ENCODE measurements around the gene CX3CR1. TPM values are rescaled to one million over a fixed set of nuclear protein-coding genes. Genes with fewer than 3 reads are reported as not detected.
A peak's percentile ranks its signal among the peaks of the same experiment; 100 is the strongest.

The CX3CR1 gene
- total and polyA plus RNA-seq, 4 donors, result 0.18 to 6.5 (median 0.72) TPM

GRCh38 chr3:39286771-39287170 is 6.9 kb upstream of the CX3CR1 start:
- WGBS, 2 donors, result 82 to 85% methylated on average over 3 of the region's 3 CpGs
- Histone ChIP-seq H3K36me3 (ENCODE audit: control insufficient read depth in 1 of 2, insufficient read depth in 2 of 2, low read length in 1 of 2) (no peaks in the 10 kb centered on the region), H3K27ac (ENCODE audit: low read depth in 1 of 2, low read length in 2 of 2) (no peak overlapping the region), H3K4me3 (ENCODE audit: low read length in 2 of 2) (no peak overlapping the region), H3K9me3 (ENCODE audit: control insufficient read depth, low read length) (no peaks in the 10 kb centered on the region), H3K27me3 (ENCODE audit: control insufficient read depth in 1 of 2, insufficient read depth in 2 of 2, low read length in 1 of 2) (no peaks in the 10 kb centered on the region), H3K4me1 (ENCODE audit: control insufficient read depth in 1 of 2, insufficient read depth in 2 of 2, low read length in 2 of 2) (no peaks in the 10 kb centered on the region)
- ATAC-seq (ENCODE audit: low FRiP score), result no peak
- no peak for DNase-seq
- intact Hi-C loops (cut with DNase I), result loop anchor here in 1 of 2 donors (5.0 kb wide), 2 partner anchors 94 to 179 kb away; partner anchors contain the start of genes GORASP1, TTC21A and XIRP1

GRCh38 chr3:39285332-39285731 is 5.5 kb upstream of the CX3CR1 start:
- no peaks in the 10 kb centered on the region for H3K4me1 ChIP-seq (ENCODE audit: control insufficient read depth in 1 of 2, insufficient read depth in 2 of 2, low read length in 2 of 2)
- H3K27me3 ChIP-seq (ENCODE audit: control insufficient read depth in 1 of 2, insufficient read depth in 2 of 2, low read length in 1 of 2), result no peaks in the 10 kb centered on the region
- ATAC-seq (ENCODE audit: low FRiP score) (no peak), DNase-seq (no peak)
- H3K27ac ChIP-seq (ENCODE audit: low read depth in 1 of 2, low read length in 2 of 2), result no peak overlapping the region
- H3K9me3 ChIP-seq (ENCODE audit: control insufficient read depth, low read length), result no peaks in the 10 kb centered on the region
- intact Hi-C loops (cut with DNase I), result loop anchor here in 1 of 2 donors (5.0 kb wide), 2 partner anchors 93 to 178 kb away; partner anchors contain the start of genes GORASP1, TTC21A and XIRP1
- H3K4me3 ChIP-seq (ENCODE audit: low read length in 2 of 2), result no peak overlapping the region
- no peaks in the 10 kb centered on the region for H3K36me3 ChIP-seq (ENCODE audit: control insufficient read depth in 1 of 2, insufficient read depth in 2 of 2, low read length in 1 of 2)

- H3K27me3 ChIP-seq (ENCODE audit: control insufficient read depth in 1 of 2, insufficient read depth in 2 of 2, low read length in 1 of 2), result no peaks in the 10 kb centered on the region
- DNase-seq (no peak), ATAC-seq (ENCODE audit: low FRiP score) (no peak)
- no peak overlapping the region for H3K27ac ChIP-seq (ENCODE audit: low read depth in 1 of 2, low read length in 2 of 2)
- no peaks in the 10 kb centered on the region for H3K4me1 ChIP-seq (ENCODE audit: control insufficient read depth in 1 of 2, insufficient read depth in 2 of 2, low read length in 2 of 2)
- intact Hi-C loops (cut with DNase I), result no loop called here
- 77 to 81% methylated on average over 5 of the region's 5 CpGs for WGBS, 2 donors
- H3K9me3 ChIP-seq (ENCODE audit: control insufficient read depth, low read length), result no peaks in the 10 kb centered on the region
- H3K36me3 ChIP-seq (ENCODE audit: control insufficient read depth in 1 of 2, insufficient read depth in 2 of 2, low read length in 1 of 2), result no peaks in the 10 kb centered on the region
- no peak overlapping the region for H3K4me3 ChIP-seq (ENCODE audit: low read length in 2 of 2)
Observed at GRCh38 chr3:39284457-39284881, 4.6 kb upstream of the CX3CR1 start.

- H3K36me3 ChIP-seq (ENCODE audit: control insufficient read depth in 1 of 2, insufficient read depth in 2 of 2, low read length in 1 of 2), result no peaks in the 10 kb centered on the region
- ATAC-seq (ENCODE audit: low FRiP score), result peak; percentile 40
- no peak for DNase-seq
- H3K27ac ChIP-seq (ENCODE audit: low read depth in 1 of 2, low read length in 2 of 2), result no peak overlapping the region
- intact Hi-C loops (cut with DNase I), result no loop called here
- no peaks in the 10 kb centered on the region for H3K9me3 ChIP-seq (ENCODE audit: control insufficient read depth, low read length)
- WGBS, 2 donors, result 76 to 77% methylated on average over 6 of the region's 6 CpGs
- H3K4me3 ChIP-seq (ENCODE audit: low read length in 2 of 2), result no peak overlapping the region
- no peaks in the 10 kb centered on the region for H3K27me3 ChIP-seq (ENCODE audit: control insufficient read depth in 1 of 2, insufficient read depth in 2 of 2, low read length in 1 of 2)
- H3K4me1 ChIP-seq (ENCODE audit: control insufficient read depth in 1 of 2, insufficient read depth in 2 of 2, low read length in 2 of 2), result no peaks in the 10 kb centered on the region
Observed at GRCh38 chr3:39282057-39282456, 2.2 kb upstream of the CX3CR1 start.

GRCh38 chr3:39281533-39281932 is 1.7 kb upstream of the CX3CR1 start:
- H3K9me3 ChIP-seq (ENCODE audit: control insufficient read depth, low read length), result no peaks in the 10 kb centered on the region
- no peaks in the 10 kb centered on the region for H3K27me3 ChIP-seq (ENCODE audit: control insufficient read depth in 1 of 2, insufficient read depth in 2 of 2, low read length in 1 of 2)
- H3K36me3 ChIP-seq (ENCODE audit: control insufficient read depth in 1 of 2, insufficient read depth in 2 of 2, low read length in 1 of 2), result no peaks in the 10 kb centered on the region
- H3K4me1 ChIP-seq (ENCODE audit: control insufficient read depth in 1 of 2, insufficient read depth in 2 of 2, low read length in 2 of 2), result no peaks in the 10 kb centered on the region
- DNase-seq, result peak in 1 of 2 donors; percentile 55
- 81 to 83% methylated on average over 9 of the region's 9 CpGs for WGBS, 2 donors
- H3K27ac ChIP-seq (ENCODE audit: low read depth in 1 of 2, low read length in 2 of 2), result no peak overlapping the region
- no peak for ATAC-seq (ENCODE audit: low FRiP score)
- H3K4me3 ChIP-seq (ENCODE audit: low read length in 2 of 2), result no peak overlapping the region
- intact Hi-C loops (cut with DNase I), result no loop called here

- 94 to 96% methylated on average over 5 of the region's 5 CpGs for WGBS, 2 donors
- H3K4me1 ChIP-seq (ENCODE audit: control insufficient read depth in 1 of 2, insufficient read depth in 2 of 2, low read length in 2 of 2), result no peaks in the 10 kb centered on the region
- ATAC-seq (ENCODE audit: low FRiP score), result no peak
- H3K27me3 ChIP-seq (ENCODE audit: control insufficient read depth in 1 of 2, insufficient read depth in 2 of 2, low read length in 1 of 2), result no peaks in the 10 kb centered on the region
- DNase-seq, result no peak
- no peak overlapping the region for H3K27ac ChIP-seq (ENCODE audit: low read depth in 1 of 2, low read length in 2 of 2)
- H3K9me3 ChIP-seq (ENCODE audit: control insufficient read depth, low read length), result no peaks in the 10 kb centered on the region
- no peak overlapping the region for H3K4me3 ChIP-seq (ENCODE audit: low read length in 2 of 2)
- H3K36me3 ChIP-seq (ENCODE audit: control insufficient read depth in 1 of 2, insufficient read depth in 2 of 2, low read length in 1 of 2), result no peaks in the 10 kb centered on the region
- intact Hi-C loops (cut with DNase I), result no loop called here
Observed at GRCh38 chr3:39280571-39280970, 735 bp upstream of the CX3CR1 start.

- H3K27me3 ChIP-seq (ENCODE audit: control insufficient read depth in 1 of 2, insufficient read depth in 2 of 2, low read length in 1 of 2), result no peaks in the 10 kb centered on the region
- DNase-seq (no peak), ATAC-seq (ENCODE audit: low FRiP score) (no peak)
- H3K4me3 ChIP-seq (ENCODE audit: low read length in 2 of 2), result no peak overlapping the region
- no peaks in the 10 kb centered on the region for H3K4me1 ChIP-seq (ENCODE audit: control insufficient read depth in 1 of 2, insufficient read depth in 2 of 2, low read length in 2 of 2)
- no peaks in the 10 kb centered on the region for H3K36me3 ChIP-seq (ENCODE audit: control insufficient read depth in 1 of 2, insufficient read depth in 2 of 2, low read length in 1 of 2)
- 32 to 46% methylated on average over 1 of the region's 1 CpG for WGBS, 2 donors
- intact Hi-C loops (cut with DNase I), result no loop called here
- H3K27ac ChIP-seq (ENCODE audit: low read depth in 1 of 2, low read length in 2 of 2), result no peak overlapping the region
- no peaks in the 10 kb centered on the region for H3K9me3 ChIP-seq (ENCODE audit: control insufficient read depth, low read length)
Observed at GRCh38 chr3:39278616-39278935, 1.3 kb downstream of the CX3CR1 start.

GRCh38 chr3:39277893-39278615 is 1.8 kb downstream of the CX3CR1 start:
- Histone ChIP-seq H3K4me1 (ENCODE audit: control insufficient read depth in 1 of 2, insufficient read depth in 2 of 2, low read length in 2 of 2) (no peaks in the 10 kb centered on the region), H3K9me3 (ENCODE audit: control insufficient read depth, low read length) (no peaks in the 10 kb centered on the region), H3K27me3 (ENCODE audit: control insufficient read depth in 1 of 2, insufficient read depth in 2 of 2, low read length in 1 of 2) (no peaks in the 10 kb centered on the region), H3K27ac (ENCODE audit: low read depth in 1 of 2, low read length in 2 of 2) (no peak overlapping the region), H3K4me3 (ENCODE audit: low read length in 2 of 2) (no peak overlapping the region), H3K36me3 (ENCODE audit: control insufficient read depth in 1 of 2, insufficient read depth in 2 of 2, low read length in 1 of 2) (no peaks in the 10 kb centered on the region)
- DNase-seq, result no peak
- 48 to 54% methylated on average over 5 of the region's 5 CpGs for WGBS, 2 donors
- ATAC-seq (ENCODE audit: low FRiP score), result no peak
- intact Hi-C loops (cut with DNase I), result no loop called here

- Histone ChIP-seq H3K36me3 (ENCODE audit: control insufficient read depth in 1 of 2, insufficient read depth in 2 of 2, low read length in 1 of 2) (no peaks in the 10 kb centered on the region), H3K27ac (ENCODE audit: low read depth in 1 of 2, low read length in 2 of 2) (no peak overlapping the region), H3K27me3 (ENCODE audit: control insufficient read depth in 1 of 2, insufficient read depth in 2 of 2, low read length in 1 of 2) (no peaks in the 10 kb centered on the region), H3K4me1 (ENCODE audit: control insufficient read depth in 1 of 2, insufficient read depth in 2 of 2, low read length in 2 of 2) (no peaks in the 10 kb centered on the region), H3K9me3 (ENCODE audit: control insufficient read depth, low read length) (no peaks in the 10 kb centered on the region), H3K4me3 (ENCODE audit: low read length in 2 of 2) (no peak overlapping the region)
- no peak for DNase-seq
- ATAC-seq (ENCODE audit: low FRiP score), result no peak
- intact Hi-C loops (cut with DNase I), result no loop called here
Observed at GRCh38 chr3:39276746-39277145, 3.1 kb downstream of the CX3CR1 start.
